ENCODE results near the gene PCDHA7. TPM values are rescaled to one million over a fixed set of nuclear protein-coding genes. Genes with fewer than 3 reads are reported as not detected.
"Not testable (repeated sequence)": the region's sequence is repeated elsewhere in the genome, so short reads cannot be mapped to it uniquely, and the experiment has no call there.

Gene PCDHA7
- total and polyA plus RNA-seq, 8 donors = 0.10 to 0.87 (median 0.53) TPM

- intact Hi-C loops (cut with DNase I) = no loop called here
- no peak overlapping the region for H3K27ac ChIP-seq
- H3K9me3 ChIP-seq = peaks cover 0 to 65% of the 10 kb centered on the region in 2 donors
- ATAC-seq = no peak
- H3K4me3 ChIP-seq = peak overlapping the region in 1 of 2 donors; percentile 19
- DNase-seq = no peak
- H3K27me3 ChIP-seq = peaks cover 0 to 69% of the 10 kb centered on the region in 2 donors
- H3K36me3 ChIP-seq = no peaks in the 10 kb centered on the region
- peak in 1 of 2 donors; percentile 10 for TF ChIP-seq CTCF (IDR thresholded peaks at IDR 0.05)
- H3K4me1 ChIP-seq = no peaks in the 10 kb centered on the region
Observed at GRCh38 chr5:140801494-140801841, 32.6 kb upstream of the PCDHA7 start.

GRCh38 chr5:140802381-140802780 is 31.7 kb upstream of the PCDHA7 start:
- intact Hi-C loops (cut with DNase I) = not testable (repeated sequence)

GRCh38 chr5:140802781-140803271 is 31.2 kb upstream of the PCDHA7 start:
- no peak for TF ChIP-seq CTCF (IDR thresholded peaks at IDR 0.05)
- Histone ChIP-seq H3K36me3 (no peaks in the 10 kb centered on the region), H3K4me3 (no peak overlapping the region), H3K9me3 (peaks cover 0 to 63% of the 10 kb centered on the region in 2 donors), H3K4me1 (no peaks in the 10 kb centered on the region), H3K27ac (no peak overlapping the region), H3K27me3 (peaks cover 0 to 64% of the 10 kb centered on the region in 2 donors)
- DNase-seq = peak in 1 of 4 donors; percentile 65
- intact Hi-C loops (cut with DNase I) = no loop called here
- no peak for ATAC-seq

More at GRCh38 chr5:140802381-140802780, 31.7 kb upstream of the PCDHA7 start:
- ATAC-seq, H3K4me3 ChIP-seq, H3K36me3 ChIP-seq, H3K4me1 ChIP-seq, H3K27ac ChIP-seq: not testable (repeated sequence)
- Histone ChIP-seq H3K9me3 (peaks cover 0 to 62% of the 10 kb centered on the region in 2 donors), H3K27me3 (peaks cover 0 to 68% of the 10 kb centered on the region in 2 donors)
- DNase-seq = peak in 1 of 4 donors; percentile 72

DNA sequence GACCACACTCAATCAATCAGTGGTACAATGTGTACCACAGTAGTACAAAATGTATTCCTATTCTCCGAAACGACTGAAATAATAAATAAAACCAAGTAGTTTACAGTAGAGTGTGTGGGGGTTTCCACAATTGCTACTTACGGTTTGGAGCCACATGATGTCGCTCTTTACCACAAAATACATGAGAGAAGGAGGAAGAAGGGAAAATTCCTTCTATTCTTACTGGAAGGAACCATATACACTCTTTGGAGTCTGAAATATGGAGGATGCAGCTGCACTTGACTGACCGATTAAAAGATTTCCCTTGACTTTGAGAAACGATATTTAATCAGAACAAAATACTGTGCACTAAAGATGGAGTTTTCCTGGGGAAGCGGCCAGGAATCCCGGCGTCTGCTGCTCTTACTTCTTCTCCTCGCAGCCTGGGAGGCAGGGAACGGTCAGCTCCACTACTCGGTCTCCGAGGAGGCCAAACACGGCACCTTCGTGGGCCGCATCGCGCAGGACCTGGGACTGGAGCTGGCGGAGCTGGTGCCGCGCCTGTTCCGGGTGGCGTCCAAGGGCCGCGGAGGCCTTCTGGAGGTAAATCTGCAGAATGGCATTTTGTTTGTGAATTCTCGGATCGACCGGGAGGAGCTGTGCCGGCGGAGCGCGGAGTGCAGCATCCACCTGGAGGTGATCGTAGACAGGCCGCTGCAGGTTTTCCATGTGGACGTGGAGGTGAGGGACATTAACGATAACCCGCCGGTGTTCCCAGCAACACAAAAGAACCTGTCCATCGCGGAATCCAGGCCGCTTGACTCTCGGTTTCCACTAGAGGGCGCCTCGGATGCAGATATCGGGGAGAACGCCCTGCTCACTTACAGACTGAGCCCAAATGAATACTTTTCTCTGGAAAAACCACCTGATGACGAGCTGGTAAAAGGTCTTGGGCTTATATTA is 27.0 kb upstream of the PCDHA7 start, which contains the start of gene PCDHA4:
TSS of gene PCDHA4 (plus strand) at position 235 of the 942 bp plus-strand sequence.
- intact Hi-C loops (cut with DNase I) = no loop called here
- Histone ChIP-seq H3K9me3 (peaks cover 0 to 67% of the 10 kb centered on the region in 2 donors), H3K4me3 (no peak within 1 kb of the TSS), H3K36me3 (no peaks in the 10 kb centered on the region), H3K27ac (no peak within 1 kb of the TSS), H3K4me1 (no peaks in the 10 kb centered on the region), H3K27me3 (peaks cover 0 to 36% of the 10 kb centered on the region in 2 donors)
- ATAC-seq (peak; percentile 71), DNase-seq (no peak)
- TF ChIP-seq CTCF (IDR thresholded peaks at IDR 0.05) = peak; percentile 21 to 28

- H3K4me1 ChIP-seq; H3K27ac ChIP-seq; intact Hi-C loops (cut with DNase I); H3K36me3 ChIP-seq; H3K4me3 ChIP-seq; ATAC-seq: not testable (repeated sequence)
- Histone ChIP-seq H3K9me3 (peaks cover 0 to 59% of the 10 kb centered on the region in 2 donors), H3K27me3 (peaks cover 0 to 23% of the 10 kb centered on the region in 2 donors)
- peak in 1 of 4 donors; percentile 72 for DNase-seq
Observed at GRCh38 chr5:140808241-140808888, 25.7 kb upstream of the PCDHA7 start.

DNA sequence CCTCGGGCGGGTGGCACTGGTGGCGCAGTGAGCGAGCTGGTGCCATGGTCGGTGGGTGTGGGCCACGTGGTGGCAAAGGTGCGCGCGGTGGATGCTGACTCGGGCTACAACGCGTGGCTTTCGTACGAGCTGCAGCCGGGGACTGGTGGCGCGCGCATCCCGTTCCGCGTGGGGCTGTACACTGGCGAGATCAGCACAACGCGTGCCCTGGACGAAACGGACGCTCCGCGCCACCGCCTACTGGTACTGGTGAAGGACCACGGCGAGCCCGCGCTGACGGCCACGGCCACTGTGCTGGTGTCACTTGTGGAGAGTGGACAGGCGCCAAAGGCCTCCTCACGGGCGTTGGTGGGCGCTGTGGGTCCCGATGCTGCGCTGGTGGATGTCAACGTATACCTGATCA is 25.2 kb upstream of the PCDHA7 start:
- Histone ChIP-seq H3K27ac (no peak overlapping the region), H3K36me3 (no peaks in the 10 kb centered on the region), H3K27me3 (peaks cover 0 to 21% of the 10 kb centered on the region in 2 donors), H3K9me3 (peaks cover 0 to 58% of the 10 kb centered on the region in 2 donors), H3K4me3 (no peak overlapping the region), H3K4me1 (no peaks in the 10 kb centered on the region)
- no peak for TF ChIP-seq CTCF (IDR thresholded peaks at IDR 0.05)
- ATAC-seq (no peak), DNase-seq (peak in 1 of 4 donors; percentile 77)
- intact Hi-C loops (cut with DNase I) = no loop called here

All from left lung (tissue), 10 donors.